Mesendoderm (in vitro differentiated cells): ENCODE measurements around the gene SMARCD3.
A peak's percentile ranks its signal among the peaks of the same experiment; 100 is the strongest.

ENCODE experiments used
- DNase-seq: peaks from one replicate; pipeline ENCODE4 v3.0.0; 2013
- H2AK5ac ChIP-seq: 2 replicates; pipeline ENCODE4 v1.6.1; 2013; ENCODE audit warnings: low read length, inconsistent platforms
- H2BK120ac ChIP-seq: 2 replicates; pipeline ENCODE4 v1.6.1; 2013; ENCODE audit warnings: low read depth, mild to moderate bottlenecking, low read length, moderate library complexity, mixed read lengths
- H2BK15ac ChIP-seq: replicated peaks from 2 replicates; pipeline ENCODE4 v1.6.1; 2013; ENCODE audit warnings: low read depth, mild to moderate bottlenecking, moderate library complexity
- H2BK5ac ChIP-seq: 2 replicates; pipeline ENCODE4 v1.6.1; 2013; ENCODE audit warnings: low read length, inconsistent platforms
- H3K18ac ChIP-seq: 2 replicates; pipeline ENCODE4 v1.6.1; 2013; ENCODE audit warnings: mild to moderate bottlenecking, low read length, mixed read lengths
- H3K23ac ChIP-seq: one replicate; pipeline ENCODE4 v1.6.1; 2013; ENCODE audit warnings: low read length
- H3K27ac ChIP-seq: 2 replicates; pipeline ENCODE4 v1.5.1; 2013; ENCODE audit warnings: low read depth, mild to moderate bottlenecking, inconsistent platforms, low read length, moderate library complexity
- H3K27me3 ChIP-seq: 2 replicates; pipeline ENCODE4 v1.6.1; 2013; ENCODE audit warnings: low read length, control low read depth, mild to moderate bottlenecking, inconsistent platforms; ENCODE audit not compliant: insufficient read depth, poor library complexity
- H3K36me3 ChIP-seq: 2 replicates; pipeline ENCODE4 v1.6.1; 2013; ENCODE audit warnings: low read length, inconsistent platforms; ENCODE audit not compliant: control insufficient read depth, insufficient read depth
- H3K4ac ChIP-seq: one replicate; pipeline ENCODE4 v1.6.1; 2013; ENCODE audit warnings: low read depth, mild to moderate bottlenecking, low read length, moderate library complexity
- H3K4me1 ChIP-seq: 2 replicates; pipeline ENCODE4 v1.6.1; 2013; ENCODE audit warnings: low read depth, low read length, inconsistent platforms; ENCODE audit not compliant: control insufficient read depth
- H3K4me2 ChIP-seq: 2 replicates; pipeline ENCODE4 v1.6.1; 2013; ENCODE audit warnings: low read length
- H3K4me3 ChIP-seq: 2 replicates; pipeline ENCODE4 v1.5.1; 2013; ENCODE audit warnings: mild to moderate bottlenecking, low read length
- H3K56ac ChIP-seq: one replicate; pipeline ENCODE4 v1.6.1; 2013; ENCODE audit warnings: low read length
- H3K79me1 ChIP-seq: 2 replicates; pipeline ENCODE4 v1.6.1; 2013; ENCODE audit warnings: low read length, inconsistent platforms
- H3K79me2 ChIP-seq: 2 replicates; pipeline ENCODE4 v1.6.1; 2013; ENCODE audit warnings: mild to moderate bottlenecking, low read length; ENCODE audit not compliant: control insufficient read depth, insufficient read depth
- H3K9ac ChIP-seq: 2 replicates; pipeline ENCODE4 v1.6.1; 2013; ENCODE audit warnings: low read length, inconsistent platforms
- H4K5ac ChIP-seq: one replicate; pipeline ENCODE4 v1.6.1; 2013; ENCODE audit warnings: low read length
- H4K8ac ChIP-seq: one replicate; pipeline ENCODE4 v1.6.1; 2013; ENCODE audit warnings: low read depth, mild to moderate bottlenecking, control low read depth, low read length, moderate library complexity
- WGBS: extraction: QIAGEN DNeasy Blood & Tissue Kit; methylation state at CpG from one replicate; pipeline ENCODE4 v1.1.7; 2013; ENCODE audit warnings: low lambda C conversion rate, missing lambda C conversion rate; ENCODE audit not compliant: insufficient coverage; ENCODE audit errors: extremely low coverage; 5-methylcytosine and 5-hydroxymethylcytosine counted together

Gene SMARCD3

DNA sequence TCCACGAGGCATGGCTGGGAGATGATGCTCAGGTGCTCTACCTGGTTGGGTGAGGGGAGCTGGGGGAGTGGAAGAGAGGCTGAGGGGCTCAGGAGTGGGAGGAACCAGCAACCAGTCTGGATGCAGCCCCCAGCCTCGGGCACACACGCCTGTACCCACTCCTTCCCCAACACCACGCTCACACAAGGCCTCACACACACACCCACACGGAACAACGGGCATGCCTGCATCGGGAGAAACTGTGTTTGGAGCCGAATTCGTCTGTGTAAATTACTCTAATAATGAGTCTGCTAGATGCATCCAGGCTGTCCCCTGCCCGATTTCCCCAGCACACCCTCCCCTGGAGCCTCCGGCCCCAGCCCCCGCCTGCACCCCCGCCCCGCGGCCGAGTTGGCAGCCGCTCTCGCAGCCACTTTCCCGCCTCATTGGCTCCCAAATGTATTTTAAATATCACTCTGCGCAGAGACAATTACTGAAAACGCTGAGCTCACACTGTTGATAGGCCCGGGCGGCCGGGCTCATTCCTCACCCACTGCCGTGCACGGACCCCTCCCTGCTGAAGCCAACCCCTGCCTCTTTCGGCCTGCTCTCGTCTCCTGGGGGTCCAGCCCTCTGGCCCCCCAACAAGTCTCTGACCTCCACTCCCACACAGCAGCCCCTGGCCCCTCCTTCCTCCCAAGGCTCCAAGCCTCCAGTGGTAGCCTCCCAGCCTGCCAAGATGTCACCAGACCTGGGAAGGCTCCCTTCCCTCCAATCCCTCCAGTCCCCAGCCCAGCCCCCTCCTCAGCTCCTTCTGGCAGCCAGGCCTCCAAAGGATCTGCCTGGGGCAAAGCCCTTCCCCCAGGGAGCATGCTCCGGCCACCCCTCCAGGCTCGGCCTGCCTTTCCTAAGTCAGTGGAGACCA, 49.3 kb downstream of the SMARCD3 start:
- no peak overlapping the region for H3K4me3 ChIP-seq
- H3K23ac ChIP-seq, result no peak overlapping the region
- H3K27ac ChIP-seq, result no peak overlapping the region
- H2BK120ac ChIP-seq, result no peak overlapping the region
- no peak overlapping the region for H3K9ac ChIP-seq
- H3K79me2 ChIP-seq, result no peaks in the 10 kb centered on the region
- H3K79me1 ChIP-seq, result no peaks in the 10 kb centered on the region
- H4K8ac ChIP-seq, result no peak overlapping the region
- no CpG with 5 or more reads among the region's 30 CpGs for WGBS
- H3K4ac ChIP-seq, result no peak overlapping the region
- no peak overlapping the region for H2AK5ac ChIP-seq
- no peaks in the 10 kb centered on the region for H3K4me1 ChIP-seq
- H2BK15ac ChIP-seq, result no peak overlapping the region
- H2BK5ac ChIP-seq, result no peak overlapping the region
- no peaks in the 10 kb centered on the region for H3K36me3 ChIP-seq
- no peak overlapping the region for H4K5ac ChIP-seq
- H3K4me2 ChIP-seq, result no peak overlapping the region
- DNase-seq, result peak; percentile 73
- no peaks in the 10 kb centered on the region for H3K27me3 ChIP-seq
- peak overlapping the region; percentile 65 for H3K56ac ChIP-seq
- H3K18ac ChIP-seq, result no peak overlapping the region

DNA sequence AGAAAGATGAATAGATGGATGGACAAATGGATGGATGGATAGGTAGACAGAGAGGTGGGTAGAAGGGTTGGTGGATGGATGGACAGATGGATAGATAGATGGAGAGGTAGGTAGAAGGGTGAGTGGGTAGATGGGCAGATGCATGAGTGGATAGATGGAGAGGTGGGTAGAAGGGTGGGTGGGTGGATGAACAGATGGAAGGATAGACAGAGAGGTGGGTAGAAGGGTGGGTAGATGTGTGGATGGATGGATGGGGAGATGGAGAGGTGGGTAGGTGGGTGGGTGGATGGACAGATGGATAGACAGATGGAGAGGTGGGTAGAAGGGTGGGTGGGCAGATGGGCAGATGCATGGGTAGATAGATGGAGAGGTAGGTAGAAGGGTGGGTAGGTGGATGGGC, 50.6 kb downstream of the SMARCD3 start:
- no peak overlapping the region for H2BK120ac ChIP-seq
- no peak overlapping the region for H3K4me2 ChIP-seq
- H3K18ac ChIP-seq, result no peak overlapping the region
- H3K79me1 ChIP-seq, result no peaks in the 10 kb centered on the region
- H3K79me2 ChIP-seq, result no peaks in the 10 kb centered on the region
- H3K4me1 ChIP-seq, result no peaks in the 10 kb centered on the region
- no peak for DNase-seq
- H2BK5ac ChIP-seq, result no peak overlapping the region
- no peaks in the 10 kb centered on the region for H3K27me3 ChIP-seq
- H3K27ac ChIP-seq, result no peak overlapping the region
- no peak overlapping the region for H4K5ac ChIP-seq
- H3K4ac ChIP-seq, result no peak overlapping the region
- H3K36me3 ChIP-seq, result no peaks in the 10 kb centered on the region
- H4K8ac ChIP-seq, result no peak overlapping the region
- no peak overlapping the region for H3K56ac ChIP-seq
- H3K23ac ChIP-seq, result no peak overlapping the region
- H2BK15ac ChIP-seq, result no peak overlapping the region
- no peak overlapping the region for H2AK5ac ChIP-seq
- no peak overlapping the region for H3K4me3 ChIP-seq
- H3K9ac ChIP-seq, result no peak overlapping the region

DNA sequence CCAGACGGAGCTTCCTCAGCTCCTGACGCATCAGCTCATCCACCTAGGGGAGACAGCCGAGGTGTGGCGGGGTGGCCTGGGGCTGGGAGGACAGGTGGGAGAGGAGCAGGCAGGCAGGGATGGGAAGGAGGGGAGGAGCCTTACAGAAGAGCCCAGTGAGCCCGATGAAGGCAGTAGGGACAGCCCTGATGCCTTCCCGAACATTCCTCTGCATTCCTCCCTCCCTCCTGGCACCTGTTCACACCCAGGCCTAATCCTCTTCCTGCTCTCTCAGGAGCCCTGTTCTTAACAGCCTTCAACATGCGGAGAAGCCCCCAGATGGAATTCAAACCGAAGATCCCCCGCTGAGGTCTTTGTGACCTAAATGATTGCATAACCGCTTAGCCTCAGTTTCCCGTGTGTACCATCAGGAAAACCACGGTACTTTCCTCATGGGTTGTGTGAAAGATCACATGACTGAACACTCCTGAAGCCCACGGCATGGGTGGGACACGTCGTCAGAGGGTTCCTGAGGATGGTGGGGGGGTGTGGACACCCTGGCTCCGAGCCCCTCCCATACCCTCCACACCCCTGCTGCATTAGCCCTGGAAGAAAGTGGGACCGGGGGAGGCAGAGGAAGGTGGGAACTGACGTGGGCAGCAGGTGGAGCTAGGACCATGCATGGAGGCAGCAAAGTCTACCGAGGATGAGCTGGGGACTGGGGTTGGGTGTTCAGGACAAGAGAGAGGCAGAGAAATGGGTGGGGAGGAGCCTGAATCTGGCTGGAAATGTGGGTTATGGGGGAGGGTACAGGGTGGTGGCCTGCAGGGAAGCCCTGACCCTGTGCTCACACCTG, 52.7 kb downstream of the SMARCD3 start:
- no peak overlapping the region for H4K5ac ChIP-seq
- H2BK15ac ChIP-seq, result no peak overlapping the region
- peak; percentile 42 for DNase-seq
- no peak overlapping the region for H3K27ac ChIP-seq
- no peak overlapping the region for H2AK5ac ChIP-seq
- H2BK120ac ChIP-seq, result no peak overlapping the region
- H3K79me1 ChIP-seq, result no peaks in the 10 kb centered on the region
- H3K79me2 ChIP-seq, result no peaks in the 10 kb centered on the region
- H3K56ac ChIP-seq, result no peak overlapping the region
- no peak overlapping the region for H3K23ac ChIP-seq
- H3K4me1 ChIP-seq, result no peaks in the 10 kb centered on the region
- H2BK5ac ChIP-seq, result no peak overlapping the region
- H3K9ac ChIP-seq, result no peak overlapping the region
- no CpG with 5 or more reads among the region's 19 CpGs for WGBS
- no peaks in the 10 kb centered on the region for H3K27me3 ChIP-seq
- H3K4me2 ChIP-seq, result no peak overlapping the region
- H3K4ac ChIP-seq, result no peak overlapping the region
- H3K4me3 ChIP-seq, result no peak overlapping the region
- H3K18ac ChIP-seq, result no peak overlapping the region
- no peaks in the 10 kb centered on the region for H3K36me3 ChIP-seq
- no peak overlapping the region for H4K8ac ChIP-seq

DNA sequence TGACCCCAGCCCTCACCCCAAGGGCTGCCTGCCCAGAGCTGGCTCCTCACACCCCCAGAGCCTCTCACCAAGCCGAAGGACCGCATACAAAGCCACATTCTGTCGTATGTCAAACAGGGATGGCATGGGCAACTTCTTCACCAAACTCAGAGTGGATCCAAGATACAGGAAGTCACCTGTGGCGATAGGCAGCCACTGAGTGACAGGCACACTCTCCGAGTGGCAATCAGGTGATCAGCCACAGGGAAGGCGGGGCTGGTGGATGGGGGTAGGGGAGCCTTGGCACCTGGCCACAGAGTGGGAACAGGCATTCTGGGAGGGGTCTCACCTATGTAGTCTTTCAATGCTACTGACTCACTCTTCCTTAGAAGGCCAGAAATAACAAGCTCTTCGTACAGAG, 54.3 kb downstream of the SMARCD3 start:
- Histone ChIP-seq H2BK15ac (no peak overlapping the region), H3K56ac (no peak overlapping the region), H3K18ac (no peak overlapping the region), H2AK5ac (no peak overlapping the region), H3K4ac (no peak overlapping the region), H3K4me1 (no peaks in the 10 kb centered on the region), H3K4me2 (no peak overlapping the region), H3K79me2 (no peaks in the 10 kb centered on the region), H2BK5ac (no peak overlapping the region), H4K5ac (no peak overlapping the region), H3K36me3 (no peaks in the 10 kb centered on the region), H3K9ac (no peak overlapping the region), H3K23ac (no peak overlapping the region), H3K27ac (no peak overlapping the region), H3K27me3 (no peaks in the 10 kb centered on the region), H3K4me3 (no peak overlapping the region), H2BK120ac (no peak overlapping the region), H4K8ac (no peak overlapping the region), H3K79me1 (no peaks in the 10 kb centered on the region)
- DNase-seq, result no peak
- no CpG with 5 or more reads among the region's 7 CpGs for WGBS

DNA sequence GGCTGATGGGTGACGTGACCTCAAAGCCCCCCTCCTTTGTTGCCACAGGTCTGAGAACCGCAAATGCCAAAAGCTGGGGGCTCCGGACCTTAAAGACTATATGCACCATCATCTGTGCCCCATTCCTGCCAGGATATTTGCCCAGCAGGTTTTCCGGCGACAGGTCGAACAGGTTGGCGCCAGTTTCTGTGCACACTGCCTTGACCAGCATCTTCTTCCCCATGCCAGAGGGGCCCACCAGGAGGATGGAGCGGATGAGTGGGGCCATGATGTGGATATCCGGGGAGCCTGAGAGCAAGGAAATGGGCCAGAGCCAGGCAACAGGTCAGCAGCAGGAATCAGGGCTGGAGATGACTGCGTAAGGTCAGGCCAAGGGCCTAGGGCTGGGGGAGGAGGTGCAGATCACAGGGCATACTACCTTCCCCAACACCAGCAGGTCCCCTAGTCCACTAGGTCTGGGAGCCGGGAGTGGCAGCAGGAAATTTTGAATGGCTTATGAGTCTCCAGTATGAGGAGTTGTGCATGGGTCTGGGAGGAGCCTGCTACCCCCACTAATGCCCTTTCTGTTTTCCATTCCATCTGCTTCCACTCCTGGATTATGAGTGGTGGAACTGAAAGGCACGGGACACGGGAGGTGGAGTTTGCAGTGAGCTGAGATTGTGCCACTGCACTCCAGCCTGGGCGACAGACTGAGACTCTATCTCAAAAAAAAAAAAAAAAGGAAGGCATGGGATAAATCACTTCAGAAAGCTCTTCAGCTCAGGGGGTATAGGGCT, 55.1 kb downstream of the SMARCD3 start:
- H3K9ac ChIP-seq, result no peak overlapping the region
- H4K5ac ChIP-seq, result no peak overlapping the region
- no peak overlapping the region for H3K27ac ChIP-seq
- WGBS, result no CpG with 5 or more reads among the region's 14 CpGs
- H3K79me2 ChIP-seq, result no peaks in the 10 kb centered on the region
- no peaks in the 10 kb centered on the region for H3K4me1 ChIP-seq
- no peak overlapping the region for H3K4ac ChIP-seq
- H3K18ac ChIP-seq, result no peak overlapping the region
- no peaks in the 10 kb centered on the region for H3K79me1 ChIP-seq
- no peak for DNase-seq
- no peak overlapping the region for H2AK5ac ChIP-seq
- no peak overlapping the region for H2BK120ac ChIP-seq
- H2BK15ac ChIP-seq, result no peak overlapping the region
- no peaks in the 10 kb centered on the region for H3K36me3 ChIP-seq
- no peak overlapping the region for H2BK5ac ChIP-seq
- H3K27me3 ChIP-seq, result no peaks in the 10 kb centered on the region
- no peak overlapping the region for H3K56ac ChIP-seq
- H3K23ac ChIP-seq, result no peak overlapping the region
- H4K8ac ChIP-seq, result no peak overlapping the region
- H3K4me2 ChIP-seq, result no peak overlapping the region
- no peak overlapping the region for H3K4me3 ChIP-seq
